Iris pigment epithelial cell (primary cell): ENCODE measurements around the gene RBM19.
A peak's percentile ranks its signal among the peaks of the same experiment; 100 is the strongest.

Source experiments
- DNase-seq: peaks from one replicate; pipeline ENCODE4 v3.0.0-alpha.2; 2011; ENCODE audit warnings: low read depth

Gene RBM19

GRCh38 chr12:113955109-113955970 is 10.8 kb downstream of the RBM19 start:
- peak; percentile 18 for DNase-seq

GRCh38 chr12:113954547-113954946 is 11.6 kb downstream of the RBM19 start:
- DNase-seq: no peak

- no peak for DNase-seq
Observed at GRCh38 chr12:113950873-113951272, 15.3 kb downstream of the RBM19 start.

- DNase-seq: no peak
Observed at GRCh38 chr12:113949321-113950305, 16.5 kb downstream of the RBM19 start.

GRCh38 chr12:113948151-113948914 is 17.8 kb downstream of the RBM19 start:
- DNase-seq: no peak

GRCh38 chr12:113946175-113946574 is 19.9 kb downstream of the RBM19 start:
- DNase-seq: no peak

GRCh38 chr12:113945174-113946173 is 20.7 kb downstream of the RBM19 start:
- no peak for DNase-seq

- DNase-seq: no peak
Observed at GRCh38 chr12:113942209-113942608, 23.9 kb downstream of the RBM19 start.

GRCh38 chr12:113941208-113941486 is 25.0 kb downstream of the RBM19 start:
- DNase-seq: no peak

GRCh38 chr12:113940357-113941207 is 25.5 kb downstream of the RBM19 start:
- DNase-seq: no peak

- no peak for DNase-seq
Observed at GRCh38 chr12:113939867-113940266, 26.3 kb downstream of the RBM19 start.

- no peak for DNase-seq
Observed at GRCh38 chr12:113938471-113938870, 27.7 kb downstream of the RBM19 start.

GRCh38 chr12:113936460-113936859 is 29.7 kb downstream of the RBM19 start:
- no peak for DNase-seq

GRCh38 chr12:113935459-113935858 is 30.7 kb downstream of the RBM19 start:
- DNase-seq: no peak

GRCh38 chr12:113934946-113935345 is 31.2 kb downstream of the RBM19 start:
- DNase-seq: no peak

GRCh38 chr12:113934060-113934814 is 31.9 kb downstream of the RBM19 start:
- DNase-seq: no peak

GRCh38 chr12:113933201-113933786 is 32.8 kb downstream of the RBM19 start:
- peak; percentile 79 for DNase-seq

GRCh38 chr12:113932381-113933196 is 33.5 kb downstream of the RBM19 start:
- peak; percentile 11 for DNase-seq
